GM19468 (cell line): ENCODE data around the gene ICAM2.

ENCODE experiments used
- ATAC-seq: cut with Tn5 transposase; IDR thresholded peaks from one replicate; pipeline ENCODE4 v1.9.1; 2021; ENCODE audit warnings: mild to moderate bottlenecking, moderate library complexity, moderate number of reproducible peaks; ENCODE audit not compliant: unreplicated experiment; ENCODE audit errors: extremely low read depth

ICAM2 gene

GRCh38 chr17:64020056-64020766 lies at the start of gene ICAM2:
ICAM2 (minus strand) TSS chr17:64020633; CDS start chr17:64006691, 13,942 bp downstream.
- no peak for ATAC-seq

- ATAC-seq, result no peak
Measured at GRCh38 chr17:64070213-64070612, 49.8 kb upstream of the ICAM2 start.

- no peak for ATAC-seq
Measured at GRCh38 chr17:64069143-64069542, 48.7 kb upstream of the ICAM2 start.

- ATAC-seq, result no peak
Measured at GRCh38 chr17:64067657-64068056, 47.2 kb upstream of the ICAM2 start.

GRCh38 chr17:64066716-64067115 lies 46.3 kb upstream of the ICAM2 start:
- no peak for ATAC-seq

GRCh38 chr17:64065161-64065560 lies 44.7 kb upstream of the ICAM2 start:
- ATAC-seq, result no peak

GRCh38 chr17:64064331-64064730 lies 43.9 kb upstream of the ICAM2 start:
- no peak for ATAC-seq

GRCh38 chr17:64063766-64064224 lies 43.4 kb upstream of the ICAM2 start:
- no peak for ATAC-seq

GRCh38 chr17:64063088-64063487 lies 42.7 kb upstream of the ICAM2 start:
- ATAC-seq, result no peak

- ATAC-seq, result no peak
Measured at GRCh38 chr17:64061178-64061898, 40.9 kb upstream of the ICAM2 start.

- ATAC-seq, result no peak
Measured at GRCh38 chr17:64060331-64060730, 39.9 kb upstream of the ICAM2 start.

- no peak for ATAC-seq
Measured at GRCh38 chr17:64059756-64060155, 39.3 kb upstream of the ICAM2 start.

- no peak for ATAC-seq
Measured at GRCh38 chr17:64058621-64059020, 38.2 kb upstream of the ICAM2 start.

GRCh38 chr17:64057701-64058263 lies 37.3 kb upstream of the ICAM2 start:
- ATAC-seq, result no peak

- ATAC-seq, result peak; percentile 62
Measured at GRCh38 chr17:64056269-64057005, 36.0 kb upstream of the ICAM2 start.

- no peak for ATAC-seq
Measured at GRCh38 chr17:64055183-64056142, 35.0 kb upstream of the ICAM2 start.

GRCh38 chr17:64054304-64054703 lies 33.9 kb upstream of the ICAM2 start:
- ATAC-seq, result no peak

GRCh38 chr17:64053101-64053500 lies 32.7 kb upstream of the ICAM2 start:
- no peak for ATAC-seq

- ATAC-seq, result no peak
Measured at GRCh38 chr17:64051153-64051552, 30.7 kb upstream of the ICAM2 start.

GRCh38 chr17:64048805-64049204 lies 28.4 kb upstream of the ICAM2 start:
- ATAC-seq, result no peak
